Measurements from ENCODE around the gene DNAH14.

- TF ChIP-seq CTCF (IDR thresholded peaks at IDR 0.05): peak in 5 of 6 experiments; percentile 44 to 55 (median 48)
- TF ChIP-seq POLR2A (IDR thresholded peaks at IDR 0.05): no peak
Observed at GRCh38 chr1:225318706-225319575, 389.5 kb downstream of the DNAH14 start.
